T-helper 1 cell treated with Interleukin-12 subunit alpha and Interleukin-12 subunit beta and Interleukin-4 antibody, amounts not matched to agents 30 μg/mL and 1 μg/mL, for 36 hours (primary cell): ENCODE data around the gene CFAP410.
"Not testable (repeated sequence)": the region's sequence is repeated elsewhere in the genome, so short reads cannot be mapped to it uniquely, and the experiment has no call there.

ENCODE experiments used
- H3K27ac Mint-ChIP-seq: one replicate; pipeline ENCODE4 v1.8.0; 2021; ENCODE audit warnings: mild to moderate bottlenecking, mixed read lengths
- H3K27me3 Mint-ChIP-seq: one replicate; pipeline ENCODE4 v1.8.0; 2021; ENCODE audit warnings: low read depth, mixed read lengths
- H3K36me3 Mint-ChIP-seq: one replicate; pipeline ENCODE4 v1.8.0; 2021; ENCODE audit warnings: low read depth, mixed read lengths
- H3K4me1 Mint-ChIP-seq: one replicate; pipeline ENCODE4 v1.8.0; 2021; ENCODE audit warnings: low read depth, mixed read lengths
- H3K4me3 Mint-ChIP-seq: one replicate; pipeline ENCODE4 v1.8.0; 2021; ENCODE audit warnings: mild to moderate bottlenecking, moderate library complexity, mixed read lengths
- H3K9me3 Mint-ChIP-seq: one replicate; pipeline ENCODE4 v1.8.0; 2021; ENCODE audit warnings: mixed read lengths

CFAP410 gene

DNA sequence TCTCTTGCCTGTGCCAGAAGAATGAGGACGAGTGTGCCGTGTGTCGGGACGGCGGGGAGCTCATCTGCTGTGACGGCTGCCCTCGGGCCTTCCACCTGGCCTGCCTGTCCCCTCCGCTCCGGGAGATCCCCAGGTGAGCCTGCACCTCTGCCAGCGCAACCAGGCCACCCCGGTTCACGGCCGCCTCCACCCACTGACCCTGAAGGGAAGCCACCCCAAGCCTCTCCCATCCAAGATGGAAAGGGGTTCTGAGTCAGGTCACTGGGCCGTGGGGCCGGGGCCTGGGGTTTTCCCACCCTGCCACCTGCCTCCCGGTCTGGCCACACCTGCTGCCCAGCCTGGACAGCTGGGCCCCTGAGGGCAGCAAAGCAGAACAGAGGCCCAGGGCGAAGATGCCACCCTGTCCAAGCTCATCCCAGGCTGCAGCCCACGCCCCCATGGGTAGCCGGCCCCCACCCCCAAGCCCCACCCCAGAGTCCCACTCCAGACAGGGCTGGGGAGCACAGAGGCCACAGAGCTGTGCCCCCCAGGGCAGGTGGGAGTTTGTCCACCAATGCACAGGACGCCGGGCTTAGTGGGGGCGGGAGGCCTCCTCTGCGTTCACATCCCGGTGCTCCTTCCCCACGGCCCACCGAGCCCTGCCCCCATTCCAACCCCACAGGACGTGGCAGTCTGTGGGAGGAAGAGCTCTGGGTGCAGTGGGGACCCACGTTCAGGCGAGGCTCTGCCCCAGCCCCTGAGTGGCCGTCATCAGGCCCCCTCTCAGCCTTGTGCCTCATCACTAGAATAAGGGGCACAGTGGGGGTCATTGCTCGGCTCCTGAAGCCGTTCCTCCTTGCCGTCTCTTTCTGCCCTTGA, 47.9 kb downstream of the CFAP410 start:
- peaks cover 6% of the 10 kb centered on the region for H3K4me1 Mint-ChIP-seq
- H3K4me3 Mint-ChIP-seq: no peak overlapping the region
- no peaks in the 10 kb centered on the region for H3K36me3 Mint-ChIP-seq
- H3K27ac Mint-ChIP-seq: no peak overlapping the region
- no peaks in the 10 kb centered on the region for H3K27me3 Mint-ChIP-seq
- no peaks in the 10 kb centered on the region for H3K9me3 Mint-ChIP-seq

DNA sequence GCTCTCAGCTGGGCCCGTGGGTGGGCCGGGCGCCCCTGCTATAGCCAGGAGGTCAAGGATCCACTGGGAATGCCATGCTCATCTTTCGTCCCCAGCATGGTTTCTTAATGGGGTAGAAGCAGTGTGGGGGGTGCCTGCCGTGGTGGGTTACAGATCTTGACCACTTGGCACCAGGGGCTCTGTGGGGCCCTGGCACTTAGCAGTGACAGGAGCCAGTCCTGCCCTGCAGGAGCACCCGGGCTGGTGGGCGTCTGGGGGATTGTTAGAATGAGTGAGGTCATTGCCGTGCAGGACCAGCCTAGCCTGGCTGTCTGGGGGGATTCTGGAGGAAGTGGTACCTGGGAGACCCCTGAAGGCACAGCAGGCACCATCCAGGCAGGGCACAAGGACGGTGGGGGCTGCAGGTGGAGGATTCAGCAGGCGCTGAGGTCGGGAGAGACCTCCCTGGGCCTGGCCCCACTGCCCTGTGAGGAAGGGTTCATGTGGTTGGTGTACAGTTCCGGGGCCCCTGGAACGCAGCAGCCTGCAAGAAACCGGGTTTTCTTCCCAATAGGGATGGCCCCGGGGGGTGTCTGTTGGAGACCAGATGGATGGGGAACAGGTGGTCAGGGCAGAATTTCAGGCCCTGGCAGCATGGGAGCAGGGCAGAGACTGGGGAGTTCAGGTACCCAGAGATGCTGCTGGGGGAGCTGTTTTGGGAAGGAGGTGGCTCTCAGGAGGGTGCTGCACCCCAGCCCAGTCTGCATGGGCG, 48.7 kb downstream of the CFAP410 start:
- H3K36me3 Mint-ChIP-seq: no peaks in the 10 kb centered on the region
- H3K9me3 Mint-ChIP-seq: no peaks in the 10 kb centered on the region
- H3K27ac Mint-ChIP-seq: no peak overlapping the region
- H3K4me3 Mint-ChIP-seq: no peak overlapping the region
- H3K27me3 Mint-ChIP-seq: no peaks in the 10 kb centered on the region
- H3K4me1 Mint-ChIP-seq: peaks cover 6% of the 10 kb centered on the region

DNA sequence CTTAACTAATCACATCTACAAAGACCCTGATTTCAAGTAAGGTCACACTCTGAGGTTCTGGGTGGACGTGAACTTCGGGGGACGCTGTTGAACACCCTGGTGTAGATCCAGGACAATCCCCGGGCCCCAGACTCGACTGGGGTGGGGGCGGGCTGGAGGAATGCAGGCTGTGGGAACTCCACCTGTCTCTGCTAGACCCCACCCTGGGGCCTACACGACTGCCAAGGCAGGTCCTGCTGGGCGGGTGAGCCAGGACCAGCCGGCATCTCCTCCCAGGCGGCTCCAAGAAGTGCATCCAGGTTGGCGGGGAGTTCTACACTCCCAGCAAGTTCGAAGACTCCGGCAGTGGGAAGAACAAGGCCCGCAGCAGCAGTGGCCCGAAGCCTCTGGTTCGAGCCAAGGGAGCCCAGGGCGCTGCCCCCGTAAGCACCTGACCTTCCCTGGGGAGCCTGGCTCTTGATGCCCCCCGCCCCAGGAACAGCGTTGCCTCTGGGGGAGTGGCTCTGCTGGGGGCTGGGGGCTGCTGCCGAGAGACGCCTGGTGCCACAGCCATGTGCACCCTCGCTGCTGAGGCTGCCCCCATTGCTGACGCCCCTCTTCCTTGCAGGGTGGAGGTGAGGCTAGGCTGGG, 49.7 kb downstream of the CFAP410 start:
- H3K27me3 Mint-ChIP-seq: no peaks in the 10 kb centered on the region
- peaks cover 2% of the 10 kb centered on the region for H3K4me1 Mint-ChIP-seq
- H3K4me3 Mint-ChIP-seq: no peak overlapping the region
- H3K36me3 Mint-ChIP-seq: no peaks in the 10 kb centered on the region
- H3K27ac Mint-ChIP-seq: no peak overlapping the region
- H3K9me3 Mint-ChIP-seq: no peaks in the 10 kb centered on the region

DNA sequence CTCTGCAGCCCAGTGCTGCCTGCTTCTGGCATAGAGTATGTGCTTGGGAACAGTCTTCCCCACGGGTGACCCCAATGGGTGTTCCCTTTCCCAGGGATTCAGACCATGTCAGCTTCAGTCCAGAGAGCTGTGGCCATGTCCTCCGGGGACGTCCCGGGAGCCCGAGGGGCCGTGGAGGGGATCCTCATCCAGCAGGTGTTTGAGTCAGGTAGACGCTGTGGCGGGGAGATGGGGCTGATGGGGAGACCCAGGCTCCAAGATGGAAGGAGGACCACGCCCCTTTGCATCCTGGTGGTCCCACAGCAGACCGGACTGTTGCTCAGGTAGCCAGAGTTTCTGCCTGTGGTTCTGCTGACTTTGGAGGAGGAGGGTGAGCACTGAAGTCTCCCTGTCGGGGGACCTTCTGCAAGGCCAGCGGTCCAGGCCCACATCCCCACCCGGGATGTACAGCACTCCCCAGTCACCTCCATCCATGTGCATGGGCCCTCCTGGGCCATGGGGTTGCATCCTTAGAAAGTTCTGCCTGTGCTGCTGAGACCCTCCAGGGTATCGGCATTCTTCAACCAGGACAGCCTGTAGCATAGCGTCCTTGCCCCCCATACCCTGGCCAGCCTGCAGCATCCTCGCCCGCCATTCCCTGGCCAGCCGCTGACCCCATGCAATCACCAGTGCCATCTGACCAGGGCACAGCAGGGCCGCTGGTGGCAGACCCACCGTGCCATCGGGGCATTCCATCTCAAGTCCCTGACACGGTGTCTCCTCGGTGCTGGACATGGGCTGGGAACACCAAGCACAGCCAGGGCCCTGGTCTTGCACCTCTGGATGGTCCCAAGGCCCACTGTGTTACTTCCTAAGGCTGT, 50.7 kb downstream of the CFAP410 start:
- H3K36me3 Mint-ChIP-seq: no peaks in the 10 kb centered on the region
- H3K4me1 Mint-ChIP-seq: peaks cover 5% of the 10 kb centered on the region
- H3K27ac Mint-ChIP-seq: no peak overlapping the region
- H3K27me3 Mint-ChIP-seq: no peaks in the 10 kb centered on the region
- H3K9me3 Mint-ChIP-seq: no peaks in the 10 kb centered on the region
- no peak overlapping the region for H3K4me3 Mint-ChIP-seq

DNA sequence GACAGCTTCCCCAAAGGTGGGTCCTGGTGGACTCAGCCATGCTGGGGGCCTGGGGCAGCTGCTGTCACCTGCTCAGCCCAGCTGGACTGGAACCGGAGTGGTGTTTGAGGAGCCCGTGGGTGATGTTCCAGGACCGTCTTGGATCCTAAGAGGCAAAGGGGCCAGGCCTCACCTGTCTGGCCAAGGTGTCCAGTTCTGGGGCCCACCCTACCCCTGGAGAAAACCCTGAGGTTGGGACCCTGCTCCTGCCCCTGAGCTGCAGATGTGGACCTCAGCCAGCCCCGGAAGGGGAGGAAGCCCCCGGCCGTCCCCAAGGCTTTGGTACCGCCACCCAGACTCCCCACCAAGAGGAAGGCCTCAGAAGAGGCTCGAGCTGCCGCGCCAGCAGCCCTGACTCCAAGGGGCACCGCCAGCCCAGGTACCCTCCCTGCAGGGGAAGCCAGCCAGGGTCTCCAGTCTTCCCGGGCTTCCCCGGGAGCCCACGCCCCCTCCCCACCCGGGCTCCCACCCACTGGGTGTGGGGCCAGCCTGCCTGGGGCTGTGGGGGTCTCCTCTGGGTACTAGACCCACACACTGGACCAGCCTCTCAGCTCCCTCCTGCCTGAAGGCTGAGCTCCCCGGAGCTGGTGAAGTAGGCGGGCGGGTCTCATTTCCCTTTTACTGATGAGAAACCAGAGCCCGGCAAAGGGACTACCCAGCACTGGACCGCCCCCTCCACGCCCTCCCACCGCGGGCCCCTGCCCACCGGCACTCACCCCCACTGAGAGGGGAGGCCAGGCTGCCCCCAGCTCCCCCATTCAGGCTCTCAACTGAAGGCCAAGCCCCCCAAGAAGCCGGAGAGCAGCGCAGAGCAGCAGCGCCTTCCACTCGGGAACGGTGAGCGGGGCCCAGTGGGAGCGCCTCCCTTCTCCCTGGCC, 52.2 kb downstream of the CFAP410 start:
- no peak overlapping the region for H3K4me3 Mint-ChIP-seq
- no peaks in the 10 kb centered on the region for H3K27me3 Mint-ChIP-seq
- no peaks in the 10 kb centered on the region for H3K36me3 Mint-ChIP-seq
- no peak overlapping the region for H3K27ac Mint-ChIP-seq
- H3K9me3 Mint-ChIP-seq: no peaks in the 10 kb centered on the region
- H3K4me1 Mint-ChIP-seq: peaks cover 5% of the 10 kb centered on the region

DNA sequence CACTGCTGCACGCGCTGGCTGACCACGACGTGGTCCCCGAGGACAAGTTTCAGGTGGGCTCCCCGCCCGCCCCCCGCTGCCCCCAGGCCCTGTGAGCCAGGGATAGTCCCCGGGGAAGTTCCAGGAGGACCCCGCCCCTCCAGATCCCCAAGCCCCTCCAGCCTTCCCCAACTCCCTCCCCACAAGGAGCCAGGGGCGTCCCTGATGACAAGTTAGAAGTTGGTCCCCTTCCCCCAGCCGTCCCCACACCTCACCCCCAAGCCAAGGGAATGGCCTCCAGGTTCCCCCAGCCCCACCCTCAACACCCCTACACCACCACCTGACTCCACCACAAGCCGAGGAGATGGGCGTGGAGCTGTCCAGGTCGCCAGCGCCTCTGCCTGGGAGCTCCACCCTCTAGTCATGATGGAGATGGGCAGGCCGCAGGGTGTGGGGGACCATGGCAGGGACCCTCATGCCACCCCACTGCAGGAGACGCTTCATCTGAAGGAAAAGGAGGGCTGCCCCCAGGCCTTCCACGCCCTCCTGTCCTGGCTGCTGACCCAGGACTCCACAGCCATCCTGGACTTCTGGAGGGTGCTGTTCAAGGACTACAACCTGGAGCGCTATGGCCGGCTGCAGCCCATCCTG, 53.0 kb downstream of the CFAP410 start:
- no peaks in the 10 kb centered on the region for H3K9me3 Mint-ChIP-seq
- H3K27ac Mint-ChIP-seq: no peak overlapping the region
- peaks cover 5% of the 10 kb centered on the region for H3K4me1 Mint-ChIP-seq
- no peak overlapping the region for H3K4me3 Mint-ChIP-seq
- no peaks in the 10 kb centered on the region for H3K36me3 Mint-ChIP-seq
- H3K27me3 Mint-ChIP-seq: no peaks in the 10 kb centered on the region

DNA sequence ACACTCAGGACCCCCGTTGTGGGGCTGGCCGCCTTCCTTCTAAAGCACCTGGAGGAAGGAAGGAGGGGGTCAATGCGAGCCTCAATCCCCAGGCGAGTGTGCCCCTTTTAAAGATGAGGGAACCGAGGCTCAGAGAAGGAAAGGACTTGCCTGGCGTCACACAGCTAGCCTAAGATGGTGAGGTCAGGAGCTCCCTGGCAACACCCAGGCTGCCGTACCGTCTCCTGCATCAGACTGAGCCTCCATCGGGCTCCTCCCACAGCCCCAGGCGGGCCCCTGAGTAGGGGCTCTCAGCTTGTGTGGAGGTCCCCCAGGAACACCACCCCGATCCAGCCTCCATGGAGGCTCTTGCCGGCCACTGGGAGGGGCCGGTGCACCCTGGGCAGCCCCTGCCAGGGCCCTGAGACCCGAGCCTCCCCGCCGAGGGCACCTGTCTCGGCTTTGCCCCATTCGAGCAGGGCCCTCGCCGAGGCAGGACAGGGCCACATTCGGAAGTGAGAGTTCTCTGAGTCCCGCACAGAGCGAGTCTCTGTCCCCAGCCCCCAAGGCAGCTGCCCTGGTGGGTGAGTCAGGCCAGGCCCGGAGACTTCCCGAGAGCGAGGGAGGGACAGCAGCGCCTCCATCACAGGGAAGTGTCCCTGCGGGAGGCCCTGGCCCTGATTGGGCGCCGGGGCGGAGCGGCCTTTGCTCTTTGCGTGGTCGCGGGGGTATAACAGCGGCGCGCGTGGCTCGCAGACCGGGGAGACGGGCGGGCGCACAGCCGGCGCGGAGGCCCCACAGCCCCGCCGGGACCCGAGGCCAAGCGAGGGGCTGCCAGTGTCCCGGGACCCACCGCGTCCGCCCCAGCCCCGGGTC, 53.8 kb downstream of the CFAP410 start, which contains the start of gene AIRE:
Gene AIRE (plus strand): TSS at position 739 of the 855 bp plus-strand sequence. CDS start 131 bp downstream, outside the sequence.
- H3K4me1 Mint-ChIP-seq: peaks cover 5% of the 10 kb centered on the region
- H3K9me3 Mint-ChIP-seq: no peaks in the 10 kb centered on the region
- H3K27me3 Mint-ChIP-seq: no peaks in the 10 kb centered on the region
- H3K27ac Mint-ChIP-seq: no peak within 1 kb of the TSS
- H3K4me3 Mint-ChIP-seq: no peak within 1 kb of the TSS
- H3K36me3 Mint-ChIP-seq: no peaks in the 10 kb centered on the region

DNA sequence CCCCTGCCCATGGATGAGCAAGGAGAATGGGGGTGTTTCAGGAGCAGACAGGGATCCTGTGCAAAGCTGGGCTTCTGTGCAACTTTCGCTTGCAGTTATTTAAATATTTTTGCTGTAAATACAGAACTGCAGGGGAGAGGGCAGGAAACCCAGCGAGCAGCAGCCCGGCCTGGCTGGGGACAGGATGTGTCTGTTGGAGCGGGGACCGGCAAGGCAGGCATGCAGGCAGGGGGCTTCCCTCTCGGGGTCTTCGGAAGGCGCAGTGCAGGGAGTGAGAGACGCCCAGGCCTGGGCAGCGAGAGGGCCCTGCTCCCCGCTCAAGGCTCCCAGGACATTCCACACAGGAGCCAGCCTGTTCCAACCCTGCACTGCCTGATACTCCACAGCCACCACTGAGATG, 55.2 kb downstream of the CFAP410 start:
- Mint-ChIP-seq H3K4me3 (no peak overlapping the region), H3K27me3 (no peaks in the 10 kb centered on the region), H3K36me3 (no peaks in the 10 kb centered on the region), H3K9me3 (no peaks in the 10 kb centered on the region), H3K4me1 (peaks cover 5% of the 10 kb centered on the region), H3K27ac (no peak overlapping the region)

DNA sequence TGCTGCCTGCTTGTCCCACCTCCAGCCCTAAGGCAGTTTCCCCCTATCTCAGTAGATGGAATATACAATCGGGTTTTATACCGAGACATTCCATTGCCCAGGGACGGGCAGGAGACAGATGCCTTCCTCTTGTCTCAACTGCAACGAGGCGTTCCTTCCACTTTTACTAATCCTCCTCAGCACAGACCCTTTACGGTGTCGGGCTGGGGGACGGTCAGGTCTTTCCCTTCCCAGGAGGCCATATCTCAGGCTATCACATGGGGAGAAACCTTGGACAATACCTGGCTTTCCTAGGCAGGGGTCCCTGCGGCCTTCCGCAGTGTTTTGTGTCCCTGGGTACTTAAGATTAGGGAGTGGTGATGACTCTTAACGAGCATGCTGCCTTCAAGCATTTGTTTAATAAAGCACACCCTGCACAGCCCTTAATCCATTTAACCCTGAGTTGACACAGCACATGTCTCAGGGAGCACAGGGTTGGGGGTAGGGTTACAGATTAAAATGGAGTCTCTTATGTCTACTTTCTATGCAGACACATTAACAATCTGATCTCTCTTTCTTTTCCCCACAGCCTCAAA, 55.9 kb downstream of the CFAP410 start:
- not testable (repeated sequence) for H3K36me3 Mint-ChIP-seq, H3K9me3 Mint-ChIP-seq, H3K27me3 Mint-ChIP-seq, H3K4me3 Mint-ChIP-seq, H3K4me1 Mint-ChIP-seq, H3K27ac Mint-ChIP-seq

DNA sequence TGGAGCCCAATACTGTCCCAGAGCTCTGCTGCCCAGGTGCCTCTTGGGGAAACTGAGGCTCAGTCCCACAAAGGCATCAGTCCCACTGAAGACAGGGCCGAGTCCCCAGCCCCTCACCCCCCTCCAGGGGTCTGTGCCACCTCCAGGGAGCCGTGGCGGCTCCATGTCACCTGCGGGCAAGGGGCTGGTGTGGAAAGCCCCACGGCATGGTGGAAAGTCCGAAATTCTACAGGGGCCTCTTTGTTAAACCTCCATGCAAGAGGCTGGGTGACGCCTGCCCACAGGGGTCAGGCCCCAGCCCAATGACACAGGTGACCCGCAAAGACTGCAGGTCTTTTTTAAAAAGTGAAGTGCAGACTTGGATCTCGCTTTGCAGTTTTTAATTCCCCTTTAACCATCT, 56.8 kb downstream of the CFAP410 start:
- no peak overlapping the region for H3K4me3 Mint-ChIP-seq
- H3K9me3 Mint-ChIP-seq: no peaks in the 10 kb centered on the region
- peaks cover 4% of the 10 kb centered on the region for H3K27me3 Mint-ChIP-seq
- no peak overlapping the region for H3K27ac Mint-ChIP-seq
- no peaks in the 10 kb centered on the region for H3K36me3 Mint-ChIP-seq
- peaks cover 3% of the 10 kb centered on the region for H3K4me1 Mint-ChIP-seq

DNA sequence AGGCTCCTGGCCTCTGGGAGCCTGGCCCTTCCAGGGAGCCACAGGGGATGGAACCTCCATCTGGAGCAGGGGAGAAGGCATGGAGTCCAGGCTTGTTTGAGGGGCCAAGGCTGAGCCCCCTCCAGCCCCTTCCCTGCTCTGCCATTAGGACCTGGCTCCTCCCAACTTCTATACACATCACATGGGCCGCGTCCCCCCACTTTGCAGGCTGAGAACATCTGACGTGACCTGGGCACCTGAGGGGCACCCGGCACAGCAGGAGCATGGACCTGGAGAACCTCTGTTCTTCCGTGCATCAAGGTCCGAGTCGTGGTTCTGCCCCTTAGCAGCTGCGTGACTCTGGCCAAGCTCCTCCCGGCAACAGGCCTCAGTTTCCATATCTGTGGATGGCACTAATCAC, 57.4 kb downstream of the CFAP410 start:
- no peaks in the 10 kb centered on the region for H3K9me3 Mint-ChIP-seq
- peaks cover 3% of the 10 kb centered on the region for H3K4me1 Mint-ChIP-seq
- H3K4me3 Mint-ChIP-seq: no peak overlapping the region
- H3K36me3 Mint-ChIP-seq: no peaks in the 10 kb centered on the region
- no peak overlapping the region for H3K27ac Mint-ChIP-seq
- H3K27me3 Mint-ChIP-seq: peaks cover 4% of the 10 kb centered on the region
